G401.6 (cell line): ENCODE data around the gene EXOC3.
"Not testable (repeated sequence)": the region's sequence is repeated elsewhere in the genome, so short reads cannot be mapped to it uniquely, and the experiment has no call there.

Experiments
- FAIRE-seq: peaks from 2 replicates; lab custom pipeline; 2012; peaks lifted over from hg19 to GRCh38; lab: Jason Lieb, UNC

The EXOC3 gene

GRCh38 chr5:504326-505154 is 61.6 kb downstream of the EXOC3 start:
- no peak for FAIRE-seq

- FAIRE-seq = no peak
These were observed 63.1 kb downstream of the EXOC3 start for GRCh38 chr5:505951-506525.

- not testable (repeated sequence) for FAIRE-seq
These were observed 65.1 kb downstream of the EXOC3 start for GRCh38 chr5:507986-508575.

GRCh38 chr5:509611-510185 is 66.7 kb downstream of the EXOC3 start:
- FAIRE-seq = no peak

GRCh38 chr5:510521-510920 is 67.5 kb downstream of the EXOC3 start:
- FAIRE-seq = no peak

- FAIRE-seq = no peak
These were observed 68.5 kb downstream of the EXOC3 start for GRCh38 chr5:511476-511875.

GRCh38 chr5:513216-514100 is 70.5 kb downstream of the EXOC3 start:
- FAIRE-seq = no peak

- FAIRE-seq = no peak
These were observed 71.1 kb downstream of the EXOC3 start for GRCh38 chr5:514101-514485.

- no peak for FAIRE-seq
These were observed 71.7 kb downstream of the EXOC3 start for GRCh38 chr5:514673-515072.

GRCh38 chr5:515273-515836 is 72.4 kb downstream of the EXOC3 start:
- no peak for FAIRE-seq

- no peak for FAIRE-seq
These were observed 73.5 kb downstream of the EXOC3 start for GRCh38 chr5:516338-516925.
